Activated CD4-positive, alpha-beta memory T cell treated with anti-CD3 and anti-CD28 coated beads for 36 hours (primary cell): ENCODE results near the gene CTNNA3. TPM values are rescaled to one million over a fixed set of nuclear protein-coding genes. Genes with fewer than 3 reads are reported as not detected.

Experiments used
- CTCF ChIA-PET: fragments of 350-600 bp; sonication (Branson Sonifier 250); formaldehyde crosslinking; loops from one replicate; lab custom pipeline; 2021; ENCODE audit warnings: antibody characterized with exemption, inconsistent platforms; lab: Charles Lee
- POLR2A ChIA-PET: fragments of 350-600 bp; sonication (Branson Sonifier 250); formaldehyde crosslinking; loops from one replicate; lab custom pipeline; 2021; ENCODE audit warnings: antibody characterized with exemption; lab: Charles Lee
- DNase-seq: peaks from one replicate; pipeline ENCODE4 v3.0.0-alpha.2; 2020
- H3K27ac Mint-ChIP-seq: one replicate; pipeline ENCODE4 v1.8.0; 2021; ENCODE audit warnings: mixed read lengths
- H3K27me3 Mint-ChIP-seq: one replicate; pipeline ENCODE4 v1.8.0; 2021; ENCODE audit warnings: mixed read lengths
- H3K36me3 Mint-ChIP-seq: one replicate; pipeline ENCODE4 v1.8.0; 2021; ENCODE audit warnings: mixed read lengths
- H3K4me1 Mint-ChIP-seq: one replicate; pipeline ENCODE4 v1.8.0; 2021; ENCODE audit warnings: low read depth, mixed read lengths
- H3K4me3 Mint-ChIP-seq: one replicate; pipeline ENCODE4 v1.8.0; 2021; ENCODE audit warnings: mild to moderate bottlenecking, mixed read lengths
- H3K9me3 Mint-ChIP-seq: one replicate; pipeline ENCODE4 v1.8.0; 2021; ENCODE audit warnings: mixed read lengths
- intact Hi-C: fragments of 100-400 bp; cut with micrococcal nuclease; formaldehyde crosslinking; loops from one replicate; pipeline ENCODE4 v1.15.1; 2023
- total RNA-seq, 2 experiments: library from RNA; stranded (reverse); gene quantifications; one replicate each; pipeline ENCODE4 v1.2.3, GENCODE V29; 2021

CTNNA3 gene
- total RNA-seq, 2 experiments from 2014 or later: not detected

DNA sequence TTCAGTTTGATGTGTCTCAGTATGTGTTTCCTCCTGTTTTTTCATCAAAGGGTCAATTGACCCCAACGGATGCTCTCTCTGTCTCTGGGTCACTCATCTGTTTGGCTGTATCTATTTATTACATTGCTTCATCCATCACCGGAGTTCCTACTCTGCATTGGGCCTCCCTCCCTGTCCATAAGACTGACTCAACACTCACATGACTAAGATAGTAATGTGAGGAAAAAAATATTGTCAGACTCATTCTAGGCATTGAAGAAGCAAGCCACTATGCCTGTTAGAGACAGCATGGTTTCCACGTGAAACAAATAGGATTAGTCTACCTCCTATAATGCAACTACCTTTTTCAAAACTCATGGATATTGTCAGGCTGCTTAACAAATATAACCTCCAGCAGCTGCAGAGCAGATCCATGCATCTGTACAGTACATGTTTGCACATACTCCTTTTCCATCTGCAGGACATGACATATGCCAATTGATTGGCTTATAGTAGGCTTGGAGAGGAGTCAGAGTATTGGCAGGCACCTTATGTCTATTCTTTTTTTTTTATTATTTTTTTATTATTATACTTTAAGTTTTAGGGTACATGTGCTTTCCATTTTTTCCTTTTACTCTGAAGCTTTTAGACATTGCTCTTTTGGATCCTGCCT is 495.0 kb downstream of the CTNNA3 start:
- intact Hi-C loops: no loop called here
- H3K9me3 Mint-ChIP-seq: no peaks in the 10 kb centered on the region
- H3K27me3 Mint-ChIP-seq: no peaks in the 10 kb centered on the region
- POLR2A ChIA-PET: no interaction called here
- no peaks in the 10 kb centered on the region for H3K36me3 Mint-ChIP-seq
- peaks cover 5% of the 10 kb centered on the region for H3K4me1 Mint-ChIP-seq
- DNase-seq: no peak
- no peak overlapping the region for H3K4me3 Mint-ChIP-seq
- CTCF ChIA-PET: no interaction called here
- H3K27ac Mint-ChIP-seq: no peak overlapping the region

- Mint-ChIP-seq H3K4me1 (no peaks in the 10 kb centered on the region), H3K4me3 (no peak overlapping the region), H3K9me3 (no peaks in the 10 kb centered on the region), H3K27me3 (no peaks in the 10 kb centered on the region), H3K36me3 (no peaks in the 10 kb centered on the region), H3K27ac (no peak overlapping the region)
- CTCF ChIA-PET: no interaction called here
- intact Hi-C loops: no loop called here
- POLR2A ChIA-PET: no interaction called here
- DNase-seq: no peak
Measured at GRCh38 chr10:67175354-67175753, 520.6 kb downstream of the CTNNA3 start.

- DNase-seq: no peak
- CTCF ChIA-PET: no interaction called here
- no peaks in the 10 kb centered on the region for H3K27me3 Mint-ChIP-seq
- POLR2A ChIA-PET: no interaction called here
- no peaks in the 10 kb centered on the region for H3K4me1 Mint-ChIP-seq
- H3K4me3 Mint-ChIP-seq: no peak overlapping the region
- H3K27ac Mint-ChIP-seq: no peak overlapping the region
- H3K9me3 Mint-ChIP-seq: peaks cover 10% of the 10 kb centered on the region
- H3K36me3 Mint-ChIP-seq: no peaks in the 10 kb centered on the region
- intact Hi-C loops: no loop called here
Measured at GRCh38 chr10:67173787-67174186, 522.2 kb downstream of the CTNNA3 start.

DNA sequence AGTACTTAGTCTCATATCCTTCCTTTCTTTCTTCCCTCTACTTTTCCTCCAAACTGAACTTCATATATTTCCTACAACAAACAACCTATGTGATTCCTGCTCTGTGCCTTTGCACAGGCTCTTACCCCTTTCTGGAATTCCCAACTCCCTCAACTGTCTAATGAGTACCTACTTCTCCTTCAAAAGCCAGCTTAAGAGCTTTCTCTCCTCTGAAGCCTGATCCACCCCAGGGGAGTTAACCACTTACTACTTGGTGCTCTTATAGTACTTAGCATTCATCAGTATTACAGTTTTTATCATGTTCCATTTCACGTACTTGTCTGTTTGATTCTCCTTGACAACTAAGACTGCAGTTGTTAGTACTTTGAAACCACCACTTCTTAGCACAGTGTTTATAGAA is 524.0 kb downstream of the CTNNA3 start:
- ChIA-PET CTCF (no interaction called here), POLR2A (no interaction called here)
- intact Hi-C loops: no loop called here
- H3K27me3 Mint-ChIP-seq: no peaks in the 10 kb centered on the region
- no peaks in the 10 kb centered on the region for H3K36me3 Mint-ChIP-seq
- peaks cover 18% of the 10 kb centered on the region for H3K9me3 Mint-ChIP-seq
- H3K27ac Mint-ChIP-seq: no peak overlapping the region
- no peak for DNase-seq
- no peaks in the 10 kb centered on the region for H3K4me1 Mint-ChIP-seq
- H3K4me3 Mint-ChIP-seq: no peak overlapping the region

GRCh38 chr10:67156239-67156638 is 539.8 kb downstream of the CTNNA3 start:
- no peak overlapping the region for H3K4me3 Mint-ChIP-seq
- no peaks in the 10 kb centered on the region for H3K4me1 Mint-ChIP-seq
- intact Hi-C loops: no loop called here
- CTCF ChIA-PET: no interaction called here
- POLR2A ChIA-PET: no interaction called here
- peaks cover 8% of the 10 kb centered on the region for H3K9me3 Mint-ChIP-seq
- H3K36me3 Mint-ChIP-seq: no peaks in the 10 kb centered on the region
- H3K27me3 Mint-ChIP-seq: no peaks in the 10 kb centered on the region
- no peak overlapping the region for H3K27ac Mint-ChIP-seq
- DNase-seq: no peak

DNA sequence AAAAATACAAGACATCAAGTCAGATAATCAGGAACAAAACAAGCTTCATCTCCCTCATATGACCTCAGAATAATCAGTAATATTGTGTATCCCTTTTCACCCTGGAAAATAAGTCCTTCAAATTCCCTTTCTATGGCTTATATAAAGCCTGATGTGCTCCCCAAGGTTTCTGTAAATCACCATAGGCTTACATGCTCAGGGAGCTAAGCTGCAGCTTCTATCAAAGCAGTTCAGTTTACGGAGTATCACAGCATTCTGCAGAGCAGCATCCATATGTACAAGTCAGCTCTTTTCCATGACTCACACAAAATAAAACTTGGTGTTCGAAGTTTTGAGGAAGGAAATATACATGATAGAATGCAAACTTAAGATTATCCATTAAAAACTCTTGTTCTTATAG is 544.5 kb downstream of the CTNNA3 start:
- Mint-ChIP-seq H3K4me1 (no peaks in the 10 kb centered on the region), H3K27me3 (no peaks in the 10 kb centered on the region), H3K27ac (no peak overlapping the region), H3K9me3 (no peaks in the 10 kb centered on the region), H3K36me3 (no peaks in the 10 kb centered on the region), H3K4me3 (no peak overlapping the region)
- no peak for DNase-seq
- ChIA-PET CTCF (interaction anchor here (1.1 kb wide), 1 partner anchor 34 kb away, joined by 4 read pairs; no protein-coding TSS in a partner anchor), POLR2A (no interaction called here)
- intact Hi-C loops: no loop called here

DNA sequence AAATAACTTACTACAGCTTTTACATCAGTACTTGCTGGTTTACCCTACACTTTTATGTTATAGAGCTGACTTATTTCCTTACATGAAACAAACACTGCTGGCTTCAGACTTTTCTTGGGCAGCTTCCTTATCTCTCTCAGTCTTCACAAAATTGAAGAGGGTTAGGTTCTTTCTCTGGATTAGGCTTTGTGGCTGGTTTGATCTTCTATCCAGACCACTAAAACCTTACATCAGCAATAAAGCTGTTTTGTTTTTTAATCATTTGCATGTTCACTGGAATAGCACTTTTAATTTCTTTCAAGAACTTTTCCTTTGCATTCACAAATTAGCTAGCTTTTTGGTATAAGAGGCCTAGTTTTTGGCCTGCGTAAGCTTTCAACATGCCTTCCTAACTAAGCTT is 551.5 kb downstream of the CTNNA3 start:
- H3K4me1 Mint-ChIP-seq: no peaks in the 10 kb centered on the region
- no peak for DNase-seq
- no peaks in the 10 kb centered on the region for H3K9me3 Mint-ChIP-seq
- H3K4me3 Mint-ChIP-seq: no peak overlapping the region
- ChIA-PET POLR2A (no interaction called here), CTCF (no interaction called here)
- intact Hi-C loops: no loop called here
- no peak overlapping the region for H3K27ac Mint-ChIP-seq
- H3K36me3 Mint-ChIP-seq: no peaks in the 10 kb centered on the region
- no peaks in the 10 kb centered on the region for H3K27me3 Mint-ChIP-seq

- Mint-ChIP-seq H3K4me3 (no peak overlapping the region), H3K9me3 (no peaks in the 10 kb centered on the region), H3K4me1 (no peaks in the 10 kb centered on the region), H3K27ac (no peak overlapping the region), H3K36me3 (no peaks in the 10 kb centered on the region), H3K27me3 (no peaks in the 10 kb centered on the region)
- DNase-seq: no peak
- intact Hi-C loops: no loop called here
- ChIA-PET CTCF (no interaction called here), POLR2A (no interaction called here)
Measured at GRCh38 chr10:67141300-67141699, 554.7 kb downstream of the CTNNA3 start.

DNA sequence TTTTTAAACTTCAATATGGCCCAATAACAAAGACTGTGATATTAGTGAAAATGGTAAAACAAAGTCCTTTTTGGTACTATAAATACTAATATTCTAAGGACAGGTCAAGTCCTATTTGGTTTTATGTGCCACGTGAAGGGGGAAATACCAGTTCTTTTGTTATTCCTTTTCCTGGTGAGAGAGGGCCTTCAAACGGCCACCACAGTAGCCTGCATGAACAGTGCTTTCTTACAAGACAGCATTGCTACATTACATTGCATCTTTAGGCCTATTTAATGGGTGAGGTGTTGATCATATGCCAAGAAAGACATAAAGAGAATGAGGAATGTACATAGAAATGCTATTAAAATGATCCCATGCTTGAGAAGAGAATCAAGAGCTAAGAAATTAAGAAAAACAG is 555.4 kb downstream of the CTNNA3 start:
- ChIA-PET CTCF (no interaction called here), POLR2A (no interaction called here)
- no peak for DNase-seq
- no peaks in the 10 kb centered on the region for H3K27me3 Mint-ChIP-seq
- no peaks in the 10 kb centered on the region for H3K9me3 Mint-ChIP-seq
- no peaks in the 10 kb centered on the region for H3K36me3 Mint-ChIP-seq
- intact Hi-C loops: no loop called here
- no peak overlapping the region for H3K27ac Mint-ChIP-seq
- H3K4me3 Mint-ChIP-seq: no peak overlapping the region
- H3K4me1 Mint-ChIP-seq: no peaks in the 10 kb centered on the region

- Mint-ChIP-seq H3K9me3 (no peaks in the 10 kb centered on the region), H3K4me3 (no peak overlapping the region), H3K36me3 (no peaks in the 10 kb centered on the region), H3K4me1 (no peaks in the 10 kb centered on the region), H3K27ac (no peak overlapping the region), H3K27me3 (no peaks in the 10 kb centered on the region)
- CTCF ChIA-PET: no interaction called here
- POLR2A ChIA-PET: no interaction called here
- DNase-seq: no peak
- intact Hi-C loops: no loop called here
Measured at GRCh38 chr10:67127441-67127840, 568.6 kb downstream of the CTNNA3 start.

DNA sequence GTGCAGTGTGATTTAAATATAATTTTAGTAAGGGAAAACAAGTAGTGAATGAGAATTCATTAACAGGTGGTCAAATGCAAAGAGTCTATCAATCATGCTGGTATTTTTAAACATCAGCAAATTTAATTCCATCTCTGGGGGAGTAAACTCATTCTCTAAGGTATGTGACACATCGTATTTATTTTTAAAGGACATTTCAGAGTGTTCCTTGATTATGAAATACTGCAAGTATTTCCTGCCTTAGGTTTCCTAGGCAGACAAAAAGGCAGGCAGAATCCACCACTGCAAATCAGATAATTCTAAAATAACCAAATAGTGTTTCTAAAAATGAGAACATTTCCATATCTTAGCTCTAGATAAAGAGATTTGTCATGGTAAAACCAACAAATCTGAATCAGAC is 576.3 kb downstream of the CTNNA3 start:
- H3K27me3 Mint-ChIP-seq: no peaks in the 10 kb centered on the region
- no peaks in the 10 kb centered on the region for H3K9me3 Mint-ChIP-seq
- DNase-seq: no peak
- intact Hi-C loops: no loop called here
- H3K4me3 Mint-ChIP-seq: no peak overlapping the region
- CTCF ChIA-PET: interaction anchor here (0.5 kb wide), 1 partner anchor 186 kb away, joined by 3 read pairs; no protein-coding TSS in a partner anchor
- no peak overlapping the region for H3K27ac Mint-ChIP-seq
- POLR2A ChIA-PET: no interaction called here
- H3K4me1 Mint-ChIP-seq: no peaks in the 10 kb centered on the region
- no peaks in the 10 kb centered on the region for H3K36me3 Mint-ChIP-seq

DNA sequence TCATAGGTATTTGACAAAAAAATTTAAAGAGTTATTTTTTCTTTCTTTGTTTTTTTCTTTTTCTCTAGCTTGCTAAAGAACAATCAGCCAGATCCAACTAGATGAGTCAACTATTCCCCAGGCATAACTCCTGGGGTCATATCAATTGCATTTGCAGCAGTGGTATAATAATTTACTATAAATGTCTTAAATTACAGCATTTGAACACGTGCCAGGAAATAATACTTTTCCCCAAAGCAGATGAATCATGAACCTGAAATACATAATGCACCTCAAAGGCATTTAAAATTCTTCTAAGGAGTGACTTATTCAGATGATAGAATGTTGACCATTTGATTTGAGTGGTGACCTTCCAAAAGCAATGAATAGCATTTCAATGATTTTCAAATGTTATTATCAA is 580.0 kb downstream of the CTNNA3 start:
- no peaks in the 10 kb centered on the region for H3K36me3 Mint-ChIP-seq
- H3K27me3 Mint-ChIP-seq: no peaks in the 10 kb centered on the region
- no peak overlapping the region for H3K27ac Mint-ChIP-seq

GRCh38 chr10:67114945-67115344 is 581.0 kb downstream of the CTNNA3 start:
- H3K27me3 Mint-ChIP-seq: no peaks in the 10 kb centered on the region
- H3K4me3 Mint-ChIP-seq: no peak overlapping the region
- no peaks in the 10 kb centered on the region for H3K4me1 Mint-ChIP-seq
- H3K27ac Mint-ChIP-seq: no peak overlapping the region
- DNase-seq: no peak
- CTCF ChIA-PET: no interaction called here
- POLR2A ChIA-PET: no interaction called here
- no peaks in the 10 kb centered on the region for H3K9me3 Mint-ChIP-seq
- intact Hi-C loops: no loop called here
- no peaks in the 10 kb centered on the region for H3K36me3 Mint-ChIP-seq

More for the DNA sequence above, 580.0 kb downstream of the CTNNA3 start:
- DNase-seq: no peak
- H3K4me1 Mint-ChIP-seq: no peaks in the 10 kb centered on the region
- ChIA-PET POLR2A (no interaction called here), CTCF (no interaction called here)
- no peak overlapping the region for H3K4me3 Mint-ChIP-seq
- no peaks in the 10 kb centered on the region for H3K9me3 Mint-ChIP-seq
- intact Hi-C loops: no loop called here
